ENCODE data around the gene NBPF3.

DNA sequence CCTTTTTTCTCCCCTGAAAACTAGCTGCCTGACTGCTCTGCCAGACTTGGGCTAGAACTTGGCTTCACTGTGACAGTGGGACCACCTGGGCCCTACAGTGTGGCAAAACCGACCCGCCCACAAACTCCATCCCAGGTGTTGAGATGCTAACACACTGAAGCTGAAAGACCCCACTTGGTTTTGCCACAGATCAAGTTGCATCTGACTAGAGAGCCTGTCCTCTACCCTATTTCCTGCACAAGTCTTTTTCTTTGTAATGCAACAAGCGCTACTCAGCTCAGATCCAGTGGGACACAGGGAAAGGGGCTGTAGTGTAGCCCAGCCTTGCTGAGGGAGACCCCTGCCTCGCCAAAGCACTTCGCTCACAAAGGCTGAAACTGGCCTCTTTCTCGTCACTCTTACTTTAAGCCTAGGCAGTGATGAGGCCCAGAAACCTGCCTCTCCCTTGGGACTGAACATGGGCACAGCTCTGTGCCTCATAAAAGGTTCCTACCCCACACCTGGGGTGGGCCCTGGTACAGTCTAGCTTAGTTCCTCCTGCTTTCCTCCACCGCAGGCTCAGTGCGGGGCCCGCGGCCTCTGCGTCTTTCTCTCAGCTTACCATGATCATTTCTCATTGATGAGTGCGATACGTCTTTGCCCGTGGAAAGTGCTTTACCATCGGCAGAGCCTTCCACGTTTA lies 79.0 kb downstream of the NBPF3 start:
- TF ChIP-seq TEAD1 (CRISPR knock-in tag; IDR thresholded peaks at IDR 0.05) (no peak), MAX (CRISPR knock-in tag; IDR thresholded peaks at IDR 0.05) (no peak), CTCF (IDR thresholded peaks at IDR 0.05) (no peak), OVOL2 (CRISPR knock-in tag; IDR thresholded peaks at IDR 0.05; ENCODE audit: borderline replicate concordance) (no peak), IRF1 (CRISPR knock-in tag; IDR thresholded peaks at IDR 0.05) (no peak), NR1H2 (CRISPR knock-in tag; IDR thresholded peaks at IDR 0.05) (no peak), ZNF281 (CRISPR knock-in tag; IDR thresholded peaks at IDR 0.05) (no peak), JAZF1 (CRISPR knock-in tag; IDR thresholded peaks at IDR 0.05) (no peak), CREB1 (CRISPR knock-in tag; IDR thresholded peaks at IDR 0.05) (no peak), USF2 (CRISPR knock-in tag; IDR thresholded peaks at IDR 0.05) (no peak), ATF1 (CRISPR knock-in tag; IDR thresholded peaks at IDR 0.05) (no peak), JUN (CRISPR knock-in tag; IDR thresholded peaks at IDR 0.05) (no peak), SP1 (CRISPR knock-in tag; conservative IDR thresholded peaks at IDR 0.05) (no peak)

Data from WTC11 (cell line).